VCaP (cell line): Measurements from ENCODE around the gene SARDH.

Experiments
- H3K27ac ChIP-seq: fragments of 450-650 bp; 2 replicates; pipeline ENCODE4 v1.5.1; 2017
- CTCF ChIP-seq: fragments of 450-650 bp; conservative IDR thresholded peaks from 2 replicates; pipeline ENCODE4 v1.5.1; 2017; ENCODE audit warnings: mild to moderate bottlenecking, moderate library complexity

Gene SARDH

GRCh38 chr9:133760713-133761290 lies 22.6 kb upstream of the SARDH start:
- TF ChIP-seq CTCF = no peak
- no peak overlapping the region for H3K27ac ChIP-seq

- H3K27ac ChIP-seq = no peak overlapping the region
- no peak for TF ChIP-seq CTCF
Measured at GRCh38 chr9:133759946-133760345, 21.8 kb upstream of the SARDH start.

GRCh38 chr9:133759146-133759900 lies 21.2 kb upstream of the SARDH start:
- no peak for TF ChIP-seq CTCF
- H3K27ac ChIP-seq = no peak overlapping the region

GRCh38 chr9:133758228-133758627 lies 20.1 kb upstream of the SARDH start:
- TF ChIP-seq CTCF = no peak
- H3K27ac ChIP-seq = no peak overlapping the region

- H3K27ac ChIP-seq = no peak overlapping the region
- no peak for TF ChIP-seq CTCF
Measured at GRCh38 chr9:133754688-133755227, 16.6 kb upstream of the SARDH start.

GRCh38 chr9:133754187-133754586 lies 16.0 kb upstream of the SARDH start:
- no peak overlapping the region for H3K27ac ChIP-seq
- TF ChIP-seq CTCF = no peak

- H3K27ac ChIP-seq = no peak overlapping the region
- TF ChIP-seq CTCF = no peak
Measured at GRCh38 chr9:133752739-133753446, 14.7 kb upstream of the SARDH start.
